Breast epithelium (tissue), 4 donors: ENCODE measurements around the gene ASMTL. TPM values are rescaled to one million over a fixed set of nuclear protein-coding genes. Genes with fewer than 3 reads are reported as not detected.

Experiments
- DNase-seq, 2 donors: peaks; one replicate each; pipeline ENCODE4 v3.0.0-alpha.2; 2019; ENCODE audit warnings: low spot score in 2 of 2
- H3K27ac ChIP-seq, 2 donors: fragments of 200-600 bp; sonication (generic) in 1 of 2; one replicate each; pipeline ENCODE4 v1.5.1; 2016 to 2019; ENCODE audit warnings: mild to moderate bottlenecking in 1 of 2
- H3K27me3 ChIP-seq, 2 donors: fragments of 200-600 bp; sonication (generic) in 1 of 2; one replicate each; pipeline versions ENCODE4 v1.5.1 to v1.6.0; 2017 to 2019; ENCODE audit warnings: control low read depth in 1 of 2, mild to moderate bottlenecking in 1 of 2
- H3K36me3 ChIP-seq: fragments of 200-600 bp; one replicate; pipeline ENCODE4 v1.5.1; 2019
- H3K4me1 ChIP-seq, 2 donors: fragments of 200-600 bp; sonication (generic); one replicate each; pipeline ENCODE4 v1.5.1; 2016 to 2019; ENCODE audit warnings: control low read depth in 1 of 2
- H3K4me3 ChIP-seq, 3 donors: fragments of 200-600 bp; sonication (generic); 1 replicate in 2 of 3; 2 replicates in 1 of 3; pipeline ENCODE4 v1.5.1; 2016 to 2019; ENCODE audit warnings: mild to moderate bottlenecking in 3 of 3, moderate library complexity in 2 of 3
- H3K9me3 ChIP-seq, 2 donors: fragments of 200-600 bp; sonication (generic) in 1 of 2; one replicate each; pipeline ENCODE4 v1.5.1; 2016 to 2019; ENCODE audit warnings: control low read depth in 1 of 2
- CTCF ChIP-seq, 3 donors: fragments of 450-650 bp; IDR thresholded peaks; one replicate each; pipeline ENCODE4 v1.5.1; 2016 to 2017; ENCODE audit warnings: antibody characterized with exemption in 3 of 3, mild to moderate bottlenecking in 3 of 3, moderate library complexity in 3 of 3
- POLR2A ChIP-seq: fragments of 450-650 bp; IDR thresholded peaks from one replicate; pipeline ENCODE4 v1.6.1; 2016; ENCODE audit warnings: antibody characterized with exemption, mild to moderate bottlenecking, moderate library complexity
- POLR2AphosphoS5 ChIP-seq, 3 donors: sonication (generic); formaldehyde crosslinking; IDR thresholded peaks; one replicate each; pipeline ENCODE4 v1.6.1; 2017; ENCODE audit warnings: antibody characterized with exemption in 3 of 3
- intact Hi-C: fragments of 100-400 bp; cut with DNase I; formaldehyde crosslinking; loops from one replicate; pipeline ENCODE4 v1.15.1; 2023; ENCODE audit warnings: low total_unique reads
- total RNA-seq, 3 donors: library from RNA; depleted of rRNA; stranded (reverse); fragments of >200 nt; gene quantifications; one replicate each; pipeline ENCODE4 v1.1.0, GENCODE V29; 2016

The ASMTL gene
- total RNA-seq, 3 donors from 2014 or later, result 22.8 to 29.1 (median 28.2) TPM

GRCh38 chrX:1398431-1399340 lies 54.0 kb downstream of the ASMTL start:
- Histone ChIP-seq H3K27me3 (no peaks in the 10 kb centered on the region), H3K9me3 (no peaks in the 10 kb centered on the region), H3K4me3 (no peak overlapping the region), H3K4me1 (no peaks in the 10 kb centered on the region), H3K36me3 (peaks cover 4% of the 10 kb centered on the region), H3K27ac (no peak overlapping the region)
- intact Hi-C loops, result loop anchor here (10.0 kb wide), 1 partner anchor 196 kb away; the partner anchor contains the start of gene AKAP17A
- TF ChIP-seq POLR2AphosphoS5 (IDR thresholded peaks at IDR 0.05) (no peak), CTCF (IDR thresholded peaks at IDR 0.05) (no peak), POLR2A (no peak)
- no peak for DNase-seq

- intact Hi-C loops, result loop anchor here (10.0 kb wide), 1 partner anchor 197 kb away; the partner anchor contains the start of gene AKAP17A
- H3K36me3 ChIP-seq, result no peaks in the 10 kb centered on the region
- no peaks in the 10 kb centered on the region for H3K9me3 ChIP-seq
- DNase-seq, result peak in 1 of 2 donors; percentile 34
- no peak for TF ChIP-seq POLR2A
- no peak for TF ChIP-seq POLR2AphosphoS5 (IDR thresholded peaks at IDR 0.05)
- no peak for TF ChIP-seq CTCF (IDR thresholded peaks at IDR 0.05)
- H3K27me3 ChIP-seq, result no peaks in the 10 kb centered on the region
- no peaks in the 10 kb centered on the region for H3K4me1 ChIP-seq
- H3K27ac ChIP-seq, result no peak overlapping the region
- no peak overlapping the region for H3K4me3 ChIP-seq
Measured at GRCh38 chrX:1397441-1398270, 55.1 kb downstream of the ASMTL start.

- H3K4me1 ChIP-seq, result no peaks in the 10 kb centered on the region
- no peaks in the 10 kb centered on the region for H3K36me3 ChIP-seq
- H3K9me3 ChIP-seq, result no peaks in the 10 kb centered on the region
- no peak overlapping the region for H3K27ac ChIP-seq
- intact Hi-C loops, result loop anchor here (10.0 kb wide), 1 partner anchor 198 kb away; the partner anchor contains the start of gene AKAP17A
- no peak for DNase-seq
- H3K27me3 ChIP-seq, result no peaks in the 10 kb centered on the region
- TF ChIP-seq POLR2A, result no peak
- no peak for TF ChIP-seq CTCF (IDR thresholded peaks at IDR 0.05)
- TF ChIP-seq POLR2AphosphoS5 (IDR thresholded peaks at IDR 0.05), result no peak
- no peak overlapping the region for H3K4me3 ChIP-seq
Measured at GRCh38 chrX:1397001-1397400, 55.7 kb downstream of the ASMTL start.

- Histone ChIP-seq H3K36me3 (no peaks in the 10 kb centered on the region), H3K27me3 (no peaks in the 10 kb centered on the region), H3K9me3 (no peaks in the 10 kb centered on the region), H3K27ac (no peak overlapping the region), H3K4me1 (peaks cover 0 to 3% of the 10 kb centered on the region in 2 donors), H3K4me3 (no peak overlapping the region)
- intact Hi-C loops, result loop anchor here (10.0 kb wide), 1 partner anchor 199 kb away; the partner anchor contains the start of gene AKAP17A
- no peak for DNase-seq
- TF ChIP-seq CTCF (IDR thresholded peaks at IDR 0.05) (no peak), POLR2A (no peak), POLR2AphosphoS5 (IDR thresholded peaks at IDR 0.05) (no peak)
Measured at GRCh38 chrX:1395646-1396216, 57.0 kb downstream of the ASMTL start.
